Stimulated activated CD8-positive, alpha-beta memory T cell treated with anti-CD3 and anti-CD28 coated beads, Interleukin-12 subunit alpha, Interleukin-12 subunit beta, amount 100 ng/mL, for 24 hours (primary cell): ENCODE results near the gene OSBPL3.
"Not testable (repeated sequence)": the region's sequence is repeated elsewhere in the genome, so short reads cannot be mapped to it uniquely, and the experiment has no call there.

ENCODE experiments used
- DNase-seq: peaks from one replicate; pipeline ENCODE4 v3.0.0-alpha.2; 2020; ENCODE audit errors: extremely low read depth

The OSBPL3 gene

GRCh38 chr7:24797270-24797669 lies 182.7 kb downstream of the OSBPL3 start:
- no peak for DNase-seq

DNA sequence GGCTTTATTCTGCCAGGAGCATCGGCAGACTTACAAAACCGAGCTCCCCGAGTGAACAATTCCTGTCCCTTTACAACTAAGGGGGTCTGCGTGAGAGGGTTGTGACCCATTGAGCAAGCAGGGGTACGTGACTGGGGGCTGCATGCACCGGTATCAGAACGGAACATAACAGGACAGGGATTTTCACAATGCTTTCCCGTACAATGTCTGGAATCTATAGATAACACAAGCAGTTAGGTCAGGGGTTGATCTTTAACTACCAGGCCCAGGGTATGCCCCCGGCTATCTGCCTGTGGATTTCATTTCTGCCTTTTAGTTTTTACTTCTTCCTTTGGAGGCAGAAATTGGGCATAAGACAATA lies 184.6 kb downstream of the OSBPL3 start:
- no peak for DNase-seq

- DNase-seq, result not testable (repeated sequence)
Observed at GRCh38 chr7:24794751-24795406, 185.1 kb downstream of the OSBPL3 start.

- no peak for DNase-seq
Observed at GRCh38 chr7:24793982-24794648, 185.9 kb downstream of the OSBPL3 start.

GRCh38 chr7:24788961-24789576 lies 190.9 kb downstream of the OSBPL3 start:
- DNase-seq, result no peak

DNA sequence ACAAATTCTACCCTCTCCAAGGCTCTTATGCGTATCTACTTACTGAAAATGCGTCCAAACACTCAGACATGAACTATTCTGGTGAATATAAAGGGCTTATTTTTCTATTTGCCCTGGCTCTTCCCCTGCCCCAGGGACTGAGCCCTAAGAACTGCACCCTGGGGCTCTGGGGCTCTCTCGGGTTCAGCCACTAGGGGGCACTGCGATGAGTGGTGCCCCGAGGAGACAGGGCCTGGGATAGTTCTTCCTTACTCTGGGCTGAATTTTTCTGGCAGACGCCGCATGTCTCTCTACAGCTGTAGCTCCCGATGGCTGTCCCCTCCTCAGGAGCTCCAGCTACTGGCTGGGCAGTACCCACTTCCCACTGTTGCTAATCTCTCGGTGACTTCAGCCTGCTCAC lies 191.9 kb downstream of the OSBPL3 start:
- DNase-seq, result no peak

DNA sequence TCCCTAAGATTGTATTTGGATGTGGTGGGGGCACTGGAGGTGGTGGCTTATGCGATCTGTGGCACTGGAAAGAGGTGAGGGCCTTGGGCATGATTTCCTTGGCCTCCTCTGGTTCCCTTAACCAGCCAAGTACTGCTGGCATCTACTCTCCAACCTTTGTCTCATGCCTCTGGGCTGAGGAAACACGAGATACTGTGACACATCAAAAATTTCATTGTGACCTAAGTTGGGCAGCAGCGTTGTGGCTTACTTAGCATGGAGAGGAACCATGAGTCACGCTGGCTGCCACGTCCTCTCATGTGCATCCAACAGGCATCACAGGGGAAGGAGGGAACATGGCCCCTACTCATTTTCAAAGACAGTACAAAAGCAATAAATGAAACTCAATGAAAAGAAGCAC lies 193.0 kb downstream of the OSBPL3 start:
- no peak for DNase-seq

DNA sequence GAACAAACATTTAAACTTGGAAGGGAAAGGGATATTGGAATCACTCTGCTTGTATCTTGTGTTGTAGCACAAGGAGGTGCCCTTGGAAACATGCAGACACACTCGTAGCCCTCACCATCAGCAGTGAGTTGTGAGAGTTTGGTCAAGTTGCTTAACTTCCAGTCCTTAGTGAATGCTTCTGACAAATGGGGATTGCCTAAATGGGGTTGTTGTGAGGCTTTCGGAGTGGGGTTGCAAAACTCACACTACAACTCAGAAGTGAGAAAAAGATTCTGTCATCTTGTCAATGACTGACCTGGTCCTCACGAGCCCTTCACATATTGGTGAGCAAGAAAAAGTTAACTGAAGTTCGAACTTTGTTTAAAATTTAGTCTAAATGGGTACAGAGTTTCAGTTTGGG lies 193.7 kb downstream of the OSBPL3 start:
- DNase-seq, result no peak

DNA sequence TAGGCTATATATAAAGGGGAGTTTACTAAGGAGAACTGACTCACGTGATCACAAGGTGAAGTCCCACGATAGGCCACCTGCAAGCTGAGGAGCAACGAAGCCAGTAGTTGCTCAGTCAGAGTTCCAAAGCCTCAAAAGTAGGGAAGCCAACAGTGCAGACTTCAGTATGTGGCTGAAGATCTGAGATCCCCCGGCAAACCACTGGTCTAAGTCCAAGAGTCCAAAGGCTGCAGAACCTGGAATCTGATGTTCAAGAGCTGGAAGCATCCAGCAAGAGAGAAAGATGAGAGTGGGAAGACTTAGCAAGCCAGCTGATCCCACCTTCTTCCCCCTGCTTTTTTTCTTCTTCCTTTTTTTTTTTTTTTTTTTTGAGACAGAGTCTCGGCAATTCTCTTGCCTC lies 195.7 kb downstream of the OSBPL3 start:
- DNase-seq, result no peak

- no peak for DNase-seq
Observed at GRCh38 chr7:24783698-24784097, 196.3 kb downstream of the OSBPL3 start.

DNA sequence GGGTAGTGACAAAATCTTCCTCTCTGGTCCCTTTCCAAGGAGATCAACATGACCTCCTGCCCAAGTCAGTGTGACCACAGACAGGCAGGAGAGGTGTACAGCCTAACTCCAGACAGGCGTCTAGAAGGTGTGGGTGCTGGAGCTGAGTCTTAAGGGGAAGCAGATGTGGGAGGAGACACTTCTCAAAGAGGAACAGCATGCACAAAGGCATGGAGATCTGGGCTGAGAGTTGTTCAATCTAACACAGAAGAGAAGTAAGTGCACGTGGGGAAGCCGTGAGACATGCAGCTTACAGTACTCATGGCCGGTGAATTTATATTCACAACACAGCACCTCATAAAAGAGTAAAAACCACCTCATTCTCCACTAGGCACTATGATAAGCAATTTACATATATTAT lies 198.9 kb downstream of the OSBPL3 start:
- no peak for DNase-seq

GRCh38 chr7:24779283-24779655 lies 200.7 kb downstream of the OSBPL3 start:
- no peak for DNase-seq

DNA sequence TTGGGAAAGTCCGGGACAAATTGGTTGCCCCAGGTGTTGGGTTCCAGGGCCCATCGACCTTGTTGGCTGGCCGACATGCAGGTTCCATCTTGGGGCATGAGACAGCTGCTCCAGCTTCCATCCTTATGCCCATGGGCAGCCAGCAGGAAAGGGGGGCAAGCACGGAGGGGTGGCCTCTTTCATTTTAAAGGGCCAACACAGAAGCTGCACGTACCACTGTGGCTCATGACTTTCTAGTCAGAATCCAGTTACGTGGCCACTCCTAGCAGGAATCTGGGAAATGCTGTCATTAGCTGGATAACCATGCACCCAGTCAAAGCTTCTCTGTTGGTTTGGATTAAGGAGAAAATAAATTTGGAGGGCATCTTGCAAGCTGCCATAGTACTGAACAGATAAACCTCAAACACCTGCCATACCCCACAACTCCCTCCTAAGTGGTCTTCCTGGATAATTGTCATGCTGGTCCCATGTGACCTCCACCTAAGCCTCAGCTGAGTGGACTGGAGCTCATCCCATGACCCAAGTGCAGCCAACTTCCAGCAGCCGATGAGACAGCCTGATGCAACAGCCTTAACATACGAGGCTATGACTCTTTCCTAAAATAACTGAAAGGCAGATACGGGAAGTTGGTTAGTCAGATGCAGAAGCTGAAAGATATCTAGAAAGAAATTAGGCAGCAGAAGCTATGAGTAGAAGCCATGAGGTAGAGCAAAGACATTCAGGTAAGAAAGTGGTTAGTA lies 201.3 kb downstream of the OSBPL3 start:
- DNase-seq, result no peak

GRCh38 chr7:24777806-24778205 lies 202.2 kb downstream of the OSBPL3 start:
- DNase-seq, result no peak

GRCh38 chr7:24773646-24774045 lies 206.3 kb downstream of the OSBPL3 start:
- no peak for DNase-seq

DNA sequence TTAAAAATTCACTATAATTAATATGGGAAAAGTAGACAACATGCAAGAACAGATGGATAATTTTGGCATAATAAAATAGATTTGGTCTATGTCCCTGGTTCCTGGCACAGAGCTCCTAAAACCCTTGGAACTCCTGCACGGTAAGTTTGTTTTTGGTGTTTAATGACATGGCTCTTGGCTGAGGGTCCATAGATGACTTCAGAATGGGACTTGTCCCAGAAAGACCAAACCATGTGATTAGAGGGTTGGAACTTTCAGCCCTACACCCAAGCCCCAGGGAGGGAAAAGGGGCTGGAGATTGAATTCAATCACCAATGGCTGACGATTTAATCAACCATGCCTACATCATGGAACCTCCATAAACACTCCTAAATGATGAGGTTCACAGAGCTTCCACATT lies 210.1 kb downstream of the OSBPL3 start:
- DNase-seq, result no peak

DNA sequence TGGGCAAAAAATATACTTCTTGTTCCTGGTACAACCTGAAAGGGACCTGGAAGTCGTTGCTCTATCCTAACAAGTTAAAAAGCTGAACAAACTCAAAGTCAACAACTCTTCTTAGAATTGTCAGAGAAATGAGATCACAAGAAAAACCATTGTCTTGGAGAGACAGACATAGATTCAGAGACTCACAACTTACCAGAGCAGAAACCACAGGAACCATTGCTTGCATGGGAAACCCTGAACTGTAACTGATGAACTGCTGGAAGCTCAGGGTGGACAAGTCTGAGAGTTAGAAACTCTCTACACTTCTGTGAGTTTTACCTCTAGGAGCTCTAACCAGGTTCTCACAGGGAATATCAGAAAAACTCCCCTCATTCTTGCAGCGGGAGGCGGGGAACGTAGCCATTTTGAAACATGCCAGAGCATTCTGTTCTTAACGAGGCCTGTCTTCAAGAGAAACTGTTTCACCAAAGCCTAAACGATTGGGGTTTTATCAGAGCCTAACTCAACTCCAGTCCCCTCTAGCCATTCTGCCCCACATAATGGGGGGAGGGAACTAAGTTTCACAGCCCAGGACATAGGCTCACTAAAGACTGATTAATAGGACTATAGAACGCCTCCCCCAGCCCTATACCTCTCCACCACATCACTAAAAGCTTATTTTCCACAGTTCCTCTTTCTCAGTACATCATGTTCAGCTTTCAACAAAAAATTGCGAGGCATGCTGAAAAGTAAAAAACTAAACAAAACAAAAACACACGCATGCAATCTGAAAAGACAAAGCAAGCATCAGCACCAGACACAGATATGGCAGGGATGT lies 210.8 kb downstream of the OSBPL3 start:
- no peak for DNase-seq

DNA sequence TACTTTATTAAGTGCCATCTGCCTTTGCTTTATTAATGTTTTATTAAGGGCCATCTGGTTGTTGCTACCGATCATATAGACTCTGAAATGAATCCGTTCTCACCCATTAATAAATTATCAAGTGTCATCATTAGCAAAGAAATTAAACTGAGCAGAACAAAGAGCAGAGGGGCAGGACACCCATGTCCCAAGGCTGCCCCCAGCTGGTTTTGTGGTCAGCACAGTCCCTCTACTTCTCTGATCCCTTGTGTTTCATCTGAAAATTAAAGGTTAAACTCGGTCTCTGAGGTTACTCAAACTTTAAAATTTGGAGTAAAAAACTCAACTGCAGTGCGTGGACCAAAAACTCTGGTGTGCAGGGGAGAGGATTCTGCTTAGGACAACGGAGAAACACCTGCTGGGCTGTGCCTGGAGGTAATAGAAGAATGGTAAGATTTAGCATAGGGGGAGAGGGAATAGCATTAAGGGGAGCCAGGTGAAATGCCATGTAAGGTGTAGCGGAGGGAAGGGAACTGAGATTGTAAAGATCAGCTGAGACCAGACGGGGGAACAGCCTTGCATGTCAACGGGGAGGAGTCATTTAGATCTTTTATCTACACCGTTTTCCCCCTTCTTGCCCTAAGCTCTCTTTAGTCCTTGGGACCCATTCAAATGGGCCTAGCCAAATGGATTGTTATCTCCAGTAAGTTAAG lies 212.0 kb downstream of the OSBPL3 start:
- no peak for DNase-seq

DNA sequence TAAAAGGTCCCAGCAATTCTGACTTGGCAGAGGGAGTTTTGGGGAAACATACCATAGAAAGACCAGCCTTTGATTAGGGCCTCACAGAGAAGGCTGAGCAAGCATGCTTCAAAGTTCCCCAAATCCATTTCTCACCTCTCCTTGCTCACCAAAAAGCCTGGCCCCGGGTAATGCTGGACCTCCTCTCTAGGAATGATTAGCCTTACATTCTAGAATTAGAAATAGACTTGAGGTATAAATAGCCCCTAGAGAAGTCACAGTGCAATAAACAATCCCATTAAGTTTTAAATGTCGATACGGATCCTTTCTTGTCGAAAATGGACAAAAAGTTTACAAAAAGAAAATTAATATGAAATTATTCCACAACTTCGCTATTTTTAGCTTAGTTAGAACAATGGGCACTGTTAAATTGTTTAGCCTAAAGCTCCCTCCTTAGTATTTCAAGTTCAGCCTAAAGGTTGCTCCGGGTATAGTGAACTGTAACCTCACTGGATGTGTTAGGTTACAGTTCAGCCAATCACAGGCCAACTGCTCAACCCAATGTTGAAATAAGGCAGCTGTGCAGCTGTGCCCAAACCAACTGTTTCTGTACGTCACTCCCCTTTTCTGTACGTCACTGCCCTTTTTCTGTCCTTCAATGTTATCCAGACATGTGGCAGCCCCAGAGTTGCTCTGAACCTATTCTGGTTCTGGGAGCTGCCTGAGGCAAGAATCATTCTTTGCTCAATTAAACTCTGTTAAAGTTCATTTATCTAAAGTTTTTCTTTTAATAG lies 214.8 kb downstream of the OSBPL3 start:
- no peak for DNase-seq

GRCh38 chr7:24764011-24764410 lies 216.0 kb downstream of the OSBPL3 start:
- no peak for DNase-seq
